GM18870 (cell line): Measurements from ENCODE around the gene TYK2.
A peak's percentile ranks its signal among the peaks of the same experiment; 100 is the strongest.
"Not testable (repeated sequence)": the region's sequence is repeated elsewhere in the genome, so short reads cannot be mapped to it uniquely, and the experiment has no call there.

Source experiments
- ATAC-seq: cut with Tn5 transposase; IDR thresholded peaks from one replicate; pipeline ENCODE4 v1.9.1; 2021; ENCODE audit warnings: moderate library complexity; ENCODE audit not compliant: unreplicated experiment

TYK2 gene

DNA sequence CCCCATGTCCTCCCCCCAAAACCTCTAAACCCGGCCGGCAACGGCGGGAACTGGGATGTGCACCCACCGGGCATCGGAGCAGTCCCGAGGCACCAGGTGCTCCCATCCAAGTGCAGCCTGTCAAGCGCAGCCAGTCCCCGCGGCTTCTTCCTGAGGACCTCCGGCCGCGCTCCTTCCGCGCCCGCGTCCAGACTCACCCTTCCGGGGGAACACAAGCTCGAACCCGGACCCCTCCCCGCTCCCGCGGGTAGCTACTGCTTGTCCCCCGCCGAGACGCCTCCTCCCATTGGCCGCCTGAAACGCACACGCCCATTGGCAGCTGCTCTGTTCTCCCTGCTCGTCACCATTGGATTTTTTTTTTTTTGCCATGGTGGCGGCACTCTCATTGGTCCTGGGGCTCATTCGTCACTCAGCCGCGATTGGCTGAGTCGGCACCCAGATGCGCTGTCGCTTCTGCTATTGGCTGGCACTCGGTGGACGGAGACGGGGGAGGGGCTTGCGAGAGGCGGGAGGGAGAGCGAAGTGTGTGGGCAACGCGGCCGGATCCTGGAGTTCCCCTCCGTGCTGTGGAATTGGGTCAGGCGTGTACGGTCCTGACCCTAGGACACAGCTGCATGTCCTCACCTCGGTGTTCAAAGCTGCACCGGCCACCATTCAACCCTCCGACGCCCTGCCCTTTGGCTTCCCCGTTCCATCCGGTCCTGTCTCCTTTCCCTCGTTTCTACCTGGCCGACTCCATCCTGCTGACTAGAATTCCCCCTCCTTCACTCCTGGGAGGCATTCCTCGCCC is at the start of gene TYK2:
Gene TYK2, minus strand, starts transcription at position 260 of the 790 bp plus-strand sequence. CDS start 2,166 bp downstream, outside the sequence.
- peak; percentile 83 for ATAC-seq

DNA sequence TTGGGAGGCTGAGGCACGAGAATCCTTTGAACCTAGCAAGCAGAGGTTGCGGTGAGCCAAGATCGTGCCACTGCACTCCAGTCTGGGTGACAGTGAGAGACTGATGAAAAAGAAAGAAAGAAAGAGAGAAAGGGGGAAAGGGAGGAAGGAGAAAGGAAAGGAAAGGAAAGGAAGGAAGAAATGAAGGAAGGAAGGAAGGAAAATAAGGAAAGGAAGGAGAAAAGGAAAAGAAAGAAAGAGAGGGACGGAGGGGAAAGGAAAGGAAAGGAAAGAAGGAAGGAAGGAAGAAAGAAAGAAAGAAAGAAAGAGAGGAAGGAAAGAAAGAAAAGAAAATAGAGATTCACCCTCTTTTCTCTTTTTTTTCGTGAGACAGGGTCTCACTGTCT is 48.6 kb upstream of the TYK2 start:
- ATAC-seq, result no peak

DNA sequence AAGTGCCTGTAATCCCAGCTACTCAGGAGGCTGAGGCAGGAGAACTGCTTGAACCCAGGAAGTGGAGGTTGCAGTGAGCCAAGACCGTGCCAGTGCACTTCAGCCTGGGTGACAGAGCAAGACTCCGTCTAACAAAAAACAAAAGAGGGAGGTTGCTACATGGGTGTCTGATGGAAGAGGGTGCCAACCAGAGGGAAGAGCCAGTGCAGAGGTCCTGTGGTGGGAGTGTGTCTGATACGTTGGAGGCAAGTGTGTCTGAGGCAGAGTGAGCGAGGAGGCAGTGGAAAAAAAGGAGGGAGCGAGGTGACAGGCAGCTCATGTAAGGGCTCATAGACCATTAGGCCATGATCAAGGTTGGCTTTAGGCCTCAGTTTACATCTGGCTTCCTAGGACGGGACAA is 46.8 kb upstream of the TYK2 start:
- ATAC-seq, result no peak

DNA sequence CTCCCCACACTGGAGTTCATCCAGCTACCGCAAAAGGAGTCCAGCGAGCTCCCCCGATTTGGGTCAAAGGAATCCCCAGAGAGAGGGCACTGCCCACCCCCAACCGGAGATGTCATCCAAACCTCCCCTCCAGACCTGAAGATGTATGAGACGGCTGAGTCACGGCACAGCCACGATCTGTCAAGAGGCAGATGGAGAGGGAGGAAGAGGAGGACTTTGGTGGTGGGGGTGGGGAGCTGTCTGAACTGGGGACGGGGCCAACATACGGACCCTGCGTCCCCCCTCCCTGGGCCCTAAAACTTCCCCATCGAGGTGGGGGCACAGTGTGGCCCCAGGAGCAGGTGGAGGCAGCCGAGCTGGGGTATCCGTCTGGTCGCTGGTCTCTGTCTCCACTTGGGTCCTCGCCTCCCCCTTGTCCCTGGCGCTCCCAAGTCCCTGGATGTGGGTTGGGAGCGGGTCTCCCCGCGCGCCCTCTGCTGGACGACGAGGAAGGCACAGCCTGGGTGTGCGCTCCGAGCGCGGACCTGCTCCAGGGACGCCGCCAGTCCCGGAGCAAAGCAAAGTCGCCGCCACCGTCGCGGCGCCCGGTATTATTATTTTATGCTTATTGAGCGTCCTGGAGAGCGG is 43.8 kb upstream of the TYK2 start:
- no peak for ATAC-seq

DNA sequence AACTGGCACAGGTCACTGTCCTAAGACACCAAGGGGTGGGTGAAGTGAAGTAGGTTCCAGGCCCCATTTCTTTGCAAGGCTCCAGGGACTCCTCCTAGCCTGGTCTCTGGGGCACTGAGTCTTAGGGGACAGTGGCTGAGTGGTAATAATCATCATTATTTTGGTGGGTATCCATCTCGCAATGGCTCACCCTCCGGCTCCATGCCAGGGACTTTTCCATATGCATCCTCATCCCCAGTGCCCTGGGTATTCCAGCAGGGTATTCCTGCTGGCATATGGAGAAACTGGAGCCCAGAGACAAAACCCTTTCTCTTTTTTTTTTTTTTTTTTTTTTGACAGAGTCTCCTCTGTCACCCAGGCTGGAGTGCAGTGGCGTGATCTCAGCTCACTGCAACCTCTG is 42.5 kb upstream of the TYK2 start:
- no peak for ATAC-seq

DNA sequence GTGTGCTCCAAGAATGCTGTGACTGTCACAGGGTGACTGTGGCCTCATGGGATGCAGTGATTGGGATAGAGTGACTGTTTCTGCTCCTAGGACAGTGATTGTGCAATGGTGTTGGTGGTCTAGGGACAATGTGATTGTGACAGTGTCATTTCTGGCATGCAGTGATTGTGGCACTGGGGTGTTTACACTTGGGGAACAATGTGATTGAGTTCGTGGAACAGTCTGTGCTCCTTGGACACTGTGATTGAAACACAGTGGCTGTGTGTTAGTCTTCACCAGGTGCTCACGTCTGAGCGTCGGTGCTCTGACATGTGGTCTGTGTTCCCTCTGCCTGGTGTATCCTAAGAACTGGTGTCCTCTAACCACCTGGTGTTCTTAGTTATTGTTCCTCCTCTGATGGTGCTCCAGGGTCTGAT is 41.7 kb upstream of the TYK2 start:
- ATAC-seq, result no peak

DNA sequence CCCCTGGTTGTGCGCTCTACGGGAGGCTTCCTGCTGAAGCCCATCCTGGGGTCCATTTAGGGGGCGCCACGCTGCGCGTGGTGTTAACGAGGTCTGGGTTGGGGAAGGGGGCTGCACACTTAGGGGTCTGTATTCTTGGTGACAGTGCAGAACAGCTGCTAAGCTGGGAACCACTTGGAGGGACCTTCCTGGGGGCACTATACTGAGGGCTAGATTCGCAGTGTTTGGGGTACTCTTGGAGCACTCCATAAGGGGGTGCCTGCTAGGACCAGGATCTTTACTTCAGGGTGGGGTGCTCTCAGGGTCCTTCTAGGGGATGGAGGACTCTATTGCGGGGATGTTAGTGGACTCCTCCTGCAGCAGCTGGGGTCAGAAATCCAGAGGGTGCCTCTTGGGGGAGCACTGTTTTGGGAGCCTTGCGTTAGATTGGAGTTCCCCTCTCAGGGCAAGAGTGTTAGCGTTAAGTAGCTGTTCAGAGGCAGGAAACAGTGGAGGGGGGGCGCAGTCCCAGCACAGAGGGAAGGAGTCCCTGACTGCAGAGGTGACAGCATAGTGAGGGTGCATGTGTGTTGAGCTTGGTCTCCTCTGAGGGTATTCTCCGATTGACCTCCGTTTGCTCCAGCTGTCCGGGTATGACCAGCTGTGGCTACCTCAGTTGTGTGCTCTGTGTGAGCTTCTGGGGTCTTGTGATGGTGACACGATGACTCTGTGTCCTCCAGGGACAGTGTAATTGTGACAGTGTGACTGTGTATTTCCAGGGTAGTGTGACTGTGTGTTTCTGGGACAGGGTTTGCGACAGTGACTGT is 41.1 kb upstream of the TYK2 start:
- no peak for ATAC-seq

DNA sequence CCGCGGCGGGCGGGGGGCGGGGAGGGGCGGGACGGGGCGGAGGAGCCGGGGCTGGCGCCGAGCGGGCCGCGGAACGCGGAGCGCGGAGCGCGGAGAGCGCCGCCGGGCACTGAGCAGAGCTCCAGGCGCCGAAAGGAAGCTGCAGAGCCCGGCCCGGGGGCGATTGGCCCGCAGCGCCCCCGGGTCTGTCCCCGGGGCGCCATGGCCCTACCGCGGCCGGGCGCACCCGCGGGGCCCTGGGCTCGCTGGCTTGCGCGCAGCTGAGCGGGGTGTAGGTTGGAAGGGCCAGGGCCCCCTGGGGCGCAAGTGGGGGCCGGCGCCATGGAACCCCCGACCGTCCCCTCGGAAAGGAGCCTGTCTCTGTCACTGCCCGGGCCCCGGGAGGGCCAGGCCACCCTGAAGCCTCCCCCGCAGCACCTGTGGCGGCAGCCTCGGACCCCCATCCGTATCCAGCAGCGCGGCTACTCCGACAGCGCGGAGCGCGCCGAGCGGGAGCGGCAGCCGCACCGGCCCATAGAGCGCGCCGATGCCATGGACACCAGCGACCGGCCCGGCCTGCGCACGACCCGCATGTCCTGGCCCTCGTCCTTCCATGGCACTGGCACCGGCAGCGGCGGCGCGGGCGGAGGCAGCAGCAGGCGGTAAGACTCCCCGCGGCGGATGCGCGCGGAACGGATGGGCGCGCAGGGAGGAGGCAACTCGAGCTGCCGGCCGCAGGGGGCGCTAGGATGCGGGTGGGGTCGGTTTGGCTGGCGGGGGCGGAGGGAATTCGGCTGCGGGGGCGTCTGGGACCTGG is 40.3 kb upstream of the TYK2 start, which contains the start of gene PDE4A:
Gene PDE4A, plus strand, starts transcription at position 95 of the 796 bp plus-strand sequence. Its CDS starts 227 bp downstream, at position 322.
- no peak for ATAC-seq

DNA sequence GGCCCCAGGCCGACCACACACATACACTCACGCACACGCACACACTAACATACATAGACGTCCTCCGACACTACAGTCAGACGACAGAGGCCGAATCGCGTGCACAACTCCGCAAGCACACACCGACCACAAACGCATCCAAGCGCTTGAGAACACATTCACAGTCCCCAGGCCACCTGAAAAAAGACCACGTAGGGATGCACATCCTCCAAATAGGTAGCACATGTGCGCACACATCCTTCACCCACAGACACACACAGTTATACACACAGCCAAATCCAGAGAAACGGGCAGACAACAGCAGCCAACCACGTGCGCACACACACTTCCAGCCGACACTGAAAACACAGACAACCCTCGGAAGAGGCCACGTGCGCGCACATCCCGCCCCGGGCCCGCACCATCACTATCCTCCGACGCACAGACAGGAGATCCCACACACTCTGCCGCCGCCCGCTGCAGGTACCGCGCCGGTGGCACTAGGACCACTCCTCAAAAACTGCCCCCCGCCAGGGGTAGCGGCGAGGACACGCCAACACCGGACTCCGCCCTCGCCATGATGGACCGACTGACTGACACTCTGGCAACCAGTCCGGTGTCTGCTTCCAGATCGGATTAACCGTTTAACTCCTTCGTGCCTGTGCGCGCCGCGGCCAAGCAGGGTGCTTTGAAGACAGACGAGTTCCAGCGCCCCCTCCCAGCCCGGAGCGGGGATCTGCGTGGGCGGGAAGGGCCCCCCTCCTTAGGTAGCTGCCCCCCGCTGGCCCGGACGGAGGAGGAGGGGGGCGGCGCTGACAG is 39.5 kb upstream of the TYK2 start:
- no peak for ATAC-seq

DNA sequence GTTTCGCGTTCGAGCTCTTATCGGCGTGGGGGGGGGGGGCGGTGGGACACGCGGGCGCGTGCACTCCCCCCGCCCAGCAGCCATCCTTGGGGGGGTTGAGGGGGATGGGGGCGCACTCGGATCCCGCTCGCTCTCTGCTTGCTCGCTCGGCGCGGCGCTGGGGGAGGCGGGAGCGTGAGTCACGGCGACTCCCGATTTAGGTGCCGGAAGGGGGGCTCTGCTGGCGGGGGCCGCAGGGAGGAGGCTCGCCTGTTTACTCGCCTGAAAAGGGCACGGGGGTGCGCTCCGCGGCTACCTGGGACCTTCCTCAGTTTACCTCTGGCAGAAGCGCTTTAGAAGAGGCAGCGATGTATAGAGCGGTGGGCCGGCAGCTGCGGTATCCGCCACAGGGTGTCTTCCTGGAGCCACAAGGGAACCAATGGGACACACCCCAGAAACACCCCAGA is 38.9 kb upstream of the TYK2 start:
- no peak for ATAC-seq

DNA sequence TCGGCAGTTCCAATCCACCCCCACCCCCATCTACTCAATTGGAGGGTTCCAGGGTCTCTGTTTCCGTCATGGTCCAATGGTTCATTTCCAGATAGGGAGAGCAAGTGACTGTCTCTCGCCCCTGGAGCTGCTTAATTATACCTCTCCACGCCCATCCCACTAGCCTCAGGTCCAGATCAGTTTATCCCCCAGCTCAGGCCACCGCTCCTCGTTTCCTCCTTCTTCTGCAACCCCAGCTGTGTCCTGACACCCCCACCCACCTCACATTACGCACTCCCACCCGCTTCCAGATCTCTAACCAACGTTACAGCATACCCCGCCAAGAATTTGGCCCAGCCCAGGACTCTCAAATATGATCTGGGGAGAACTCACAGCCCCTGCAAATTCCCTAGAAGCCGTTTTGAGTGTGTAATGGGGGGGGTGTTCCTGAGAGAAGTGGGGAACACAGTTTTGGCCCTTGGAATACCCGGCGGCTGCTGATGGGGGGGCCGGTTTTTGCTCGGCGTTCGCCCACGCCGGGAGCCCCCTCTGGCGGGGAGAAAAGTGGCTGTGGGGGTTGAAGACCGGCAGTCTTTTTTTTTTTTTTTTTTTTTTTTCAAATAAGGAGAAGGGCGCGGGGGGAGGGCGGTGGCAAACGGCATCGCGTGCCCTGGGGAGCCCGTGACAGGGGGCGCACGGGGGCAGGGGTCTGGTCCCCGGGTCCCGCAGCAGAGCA is 38.3 kb upstream of the TYK2 start:
- ATAC-seq, result no peak

DNA sequence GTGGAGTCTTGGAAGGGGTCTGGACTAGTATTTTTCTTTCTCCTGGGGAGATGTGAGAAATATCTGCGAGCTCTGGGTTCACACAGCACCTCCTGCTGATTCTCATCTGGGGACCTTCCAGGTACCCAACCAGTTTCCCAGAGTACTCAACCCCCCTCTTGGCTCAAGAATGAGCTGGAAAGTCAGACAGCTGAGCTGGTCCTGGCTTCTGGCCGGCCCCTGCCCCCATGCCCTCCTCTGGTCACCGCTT is 37.8 kb upstream of the TYK2 start:
- no peak for ATAC-seq

DNA sequence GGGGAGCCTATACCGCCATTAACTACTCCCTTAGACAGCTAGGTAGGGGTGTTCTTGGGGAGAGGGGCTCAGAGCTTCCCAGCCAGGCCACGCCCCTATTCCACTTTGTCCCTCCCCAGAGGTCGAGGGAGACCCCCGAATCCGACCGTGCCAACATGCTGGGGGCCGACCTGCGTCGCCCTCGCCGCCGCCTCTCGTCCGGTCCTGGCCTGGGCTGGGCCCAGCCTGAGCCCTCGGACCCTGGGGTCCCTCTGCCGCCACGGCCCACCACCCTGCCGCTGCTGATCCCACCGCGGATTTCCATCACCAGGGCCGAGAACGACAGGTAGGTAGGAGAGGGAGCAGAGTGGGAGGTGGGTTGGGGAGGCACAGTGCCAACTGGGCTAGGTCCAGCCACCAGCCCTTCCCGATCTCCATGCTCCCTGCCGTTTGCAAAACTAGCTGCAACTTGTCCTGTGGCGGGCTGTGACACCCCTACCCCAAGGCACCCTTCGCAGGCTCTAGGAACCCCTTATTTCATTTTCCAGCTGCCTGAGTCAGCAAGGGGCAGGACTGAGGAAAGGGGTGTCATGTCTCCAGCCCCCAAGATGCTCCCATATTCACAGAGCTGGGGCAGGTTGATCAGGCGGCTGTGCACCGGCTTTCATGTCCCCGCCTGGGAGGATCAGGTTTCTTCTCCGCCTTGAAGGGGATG is 37.3 kb upstream of the TYK2 start:
- ATAC-seq, result no peak

DNA sequence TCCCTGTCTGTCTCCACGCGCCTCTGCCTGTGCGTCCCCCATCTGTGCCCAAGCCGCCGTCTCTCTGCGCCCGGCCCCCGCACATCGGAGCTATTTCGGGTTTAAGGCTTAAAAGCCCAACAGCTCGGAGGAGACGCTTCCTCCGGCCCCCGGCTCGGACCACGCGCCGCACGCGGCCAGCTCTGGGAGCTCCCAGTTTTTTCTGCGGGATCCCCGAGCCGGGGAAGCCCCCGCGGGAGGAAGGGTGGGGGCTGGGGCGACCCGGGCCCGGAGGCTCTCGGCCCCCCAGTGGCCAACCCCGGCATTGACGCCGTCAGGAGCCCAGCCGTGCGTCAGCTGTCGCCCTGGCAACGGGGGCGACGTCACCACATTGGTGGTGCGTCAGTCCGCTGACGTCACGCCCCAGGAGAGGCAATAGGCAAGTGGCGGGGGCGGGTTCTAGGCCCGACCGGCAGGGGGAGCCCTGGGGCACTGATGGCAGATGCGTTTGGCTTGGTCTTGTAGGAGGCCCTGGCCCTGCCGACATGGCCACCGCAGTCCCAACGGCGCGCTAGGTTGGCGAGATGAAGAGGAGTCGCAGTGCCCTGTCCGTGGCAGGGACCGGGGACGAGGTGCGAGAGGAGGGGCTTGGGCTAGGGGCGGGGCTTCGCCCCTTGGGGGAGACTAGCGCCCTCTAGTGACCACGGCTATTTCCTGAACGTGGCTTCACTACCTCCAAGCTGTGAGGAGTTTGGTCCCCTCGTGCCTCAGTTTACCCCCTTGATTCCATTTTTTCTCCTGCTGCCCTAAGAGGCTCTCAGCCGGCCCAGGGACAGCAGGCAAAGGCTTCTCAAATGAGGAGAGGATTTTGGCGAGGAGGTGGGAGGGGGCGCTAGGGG is 36.2 kb upstream of the TYK2 start:
- peak; percentile 44 for ATAC-seq

DNA sequence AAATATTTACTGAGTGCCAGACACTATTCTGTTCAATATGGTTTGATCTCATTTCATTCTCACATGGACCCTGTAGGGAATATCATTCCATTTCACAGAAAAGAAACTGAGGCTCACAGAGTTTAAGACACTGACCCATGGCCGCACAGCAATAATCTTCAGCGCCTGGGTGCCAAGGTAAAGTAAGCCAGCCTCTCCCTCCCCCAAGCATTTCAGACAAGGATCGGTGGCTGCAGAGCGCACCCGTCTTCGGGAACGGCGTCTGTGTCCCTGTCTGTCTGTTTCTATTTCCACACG is 35.7 kb upstream of the TYK2 start:
- no peak for ATAC-seq

DNA sequence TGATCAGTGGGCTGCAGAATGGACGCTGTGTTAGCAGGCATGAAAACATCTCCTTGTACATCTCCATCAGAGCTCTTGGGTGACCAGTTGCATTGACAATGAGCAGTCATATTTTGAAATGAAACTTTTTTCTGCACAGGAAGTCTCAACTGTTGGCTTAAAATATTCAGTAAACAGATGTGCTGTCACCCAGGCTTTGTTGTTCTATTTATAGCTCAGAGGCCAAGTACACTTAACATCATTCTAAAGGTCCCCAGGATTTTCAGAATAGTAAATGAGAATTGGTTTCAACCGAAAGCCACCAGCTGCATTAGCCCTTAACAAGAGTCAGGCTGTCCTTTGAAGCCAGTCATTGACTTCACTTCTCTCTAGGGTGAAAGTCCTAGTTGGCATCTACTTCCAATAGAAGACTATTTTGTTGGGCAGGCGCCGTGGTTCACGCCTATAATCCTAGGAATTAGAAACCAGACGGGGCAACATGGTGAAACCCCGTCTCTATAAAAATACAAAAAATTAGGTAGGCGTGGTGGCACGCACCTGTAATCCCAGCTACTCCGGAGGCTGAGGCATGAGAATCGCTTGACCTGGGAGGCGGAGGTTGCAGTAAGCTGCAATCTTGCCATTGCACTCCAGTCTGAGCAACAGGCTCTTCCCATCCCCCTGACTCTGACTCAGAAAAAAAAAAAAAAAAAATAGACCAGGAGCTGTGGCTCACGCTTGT is 32.0 kb upstream of the TYK2 start:
- no peak for ATAC-seq

DNA sequence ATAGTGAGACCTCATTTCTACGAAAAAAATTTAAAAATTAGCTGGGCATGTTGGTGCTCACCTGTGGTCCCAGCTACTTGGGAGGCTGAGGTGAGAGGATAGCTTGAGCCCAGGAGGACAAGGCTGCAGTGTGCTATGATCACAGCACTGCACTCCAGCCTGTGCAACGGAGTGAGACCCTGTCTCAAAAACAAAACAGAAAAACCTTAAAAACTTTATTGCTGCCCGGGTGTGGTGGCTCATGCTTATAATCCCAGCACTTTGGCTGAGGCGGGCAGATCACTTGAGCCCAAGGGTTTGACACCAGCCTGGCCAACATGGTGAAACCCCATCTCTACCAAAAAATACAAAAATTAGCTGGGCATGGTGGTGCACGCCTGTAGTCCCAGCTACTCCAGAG is 30.9 kb upstream of the TYK2 start:
- ATAC-seq, result not testable (repeated sequence)
